Panc1 (cell line): ENCODE measurements around the gene FAAP20.

Experiments used
- CTCF ChIP-seq: fragments of 450-650 bp; IDR thresholded peaks from 2 replicates; pipeline ENCODE4 v1.5.1; 2017; ENCODE audit warnings: mild to moderate bottlenecking
- POLR2AphosphoS5 ChIP-seq: IDR thresholded peaks from 2 replicates; pipeline ENCODE4 v1.6.1; 2012; ENCODE audit warnings: mild to moderate bottlenecking, low read depth, low read length, moderate library complexity
- SIN3A ChIP-seq: IDR thresholded peaks from 2 replicates; pipeline ENCODE4 v1.6.1; 2012; ENCODE audit warnings: low read depth, mild to moderate bottlenecking, low read length, moderate library complexity, borderline replicate concordance; ENCODE audit not compliant: insufficient read depth

DNA sequence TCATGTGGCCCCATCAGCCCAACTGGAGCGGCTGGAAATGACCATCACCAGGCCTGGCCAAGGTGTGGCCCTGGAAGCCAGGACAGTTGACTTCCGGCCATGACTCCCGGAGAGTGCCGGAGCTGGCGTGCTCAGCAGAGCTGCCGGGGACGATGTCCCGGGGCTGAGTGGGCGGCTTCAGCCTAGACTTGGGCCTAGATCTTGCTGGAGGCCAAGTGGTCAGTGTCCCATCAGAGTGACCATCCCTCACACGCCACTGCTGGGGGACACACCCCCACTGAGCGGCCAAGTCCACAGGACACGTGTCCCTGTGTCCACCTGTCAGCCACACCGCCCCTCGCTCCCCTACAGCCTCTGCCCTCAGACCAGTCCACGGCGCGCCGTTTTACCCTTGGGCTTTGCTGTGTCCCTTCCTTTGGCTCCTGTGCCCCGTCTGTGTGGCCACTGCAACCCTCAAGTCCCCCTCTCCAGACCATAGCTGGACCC lies 4.0 kb downstream of the FAAP20 start:
- TF ChIP-seq CTCF (no peak), POLR2AphosphoS5 (no peak), SIN3A (no peak)
